ENCODE data around the gene NCOA6. TPM values are rescaled to one million over a fixed set of nuclear protein-coding genes. Genes with fewer than 3 reads are reported as not detected.

The NCOA6 gene
- 6.4 and 8.6 TPM in 2 replicates for total RNA-seq

DNA sequence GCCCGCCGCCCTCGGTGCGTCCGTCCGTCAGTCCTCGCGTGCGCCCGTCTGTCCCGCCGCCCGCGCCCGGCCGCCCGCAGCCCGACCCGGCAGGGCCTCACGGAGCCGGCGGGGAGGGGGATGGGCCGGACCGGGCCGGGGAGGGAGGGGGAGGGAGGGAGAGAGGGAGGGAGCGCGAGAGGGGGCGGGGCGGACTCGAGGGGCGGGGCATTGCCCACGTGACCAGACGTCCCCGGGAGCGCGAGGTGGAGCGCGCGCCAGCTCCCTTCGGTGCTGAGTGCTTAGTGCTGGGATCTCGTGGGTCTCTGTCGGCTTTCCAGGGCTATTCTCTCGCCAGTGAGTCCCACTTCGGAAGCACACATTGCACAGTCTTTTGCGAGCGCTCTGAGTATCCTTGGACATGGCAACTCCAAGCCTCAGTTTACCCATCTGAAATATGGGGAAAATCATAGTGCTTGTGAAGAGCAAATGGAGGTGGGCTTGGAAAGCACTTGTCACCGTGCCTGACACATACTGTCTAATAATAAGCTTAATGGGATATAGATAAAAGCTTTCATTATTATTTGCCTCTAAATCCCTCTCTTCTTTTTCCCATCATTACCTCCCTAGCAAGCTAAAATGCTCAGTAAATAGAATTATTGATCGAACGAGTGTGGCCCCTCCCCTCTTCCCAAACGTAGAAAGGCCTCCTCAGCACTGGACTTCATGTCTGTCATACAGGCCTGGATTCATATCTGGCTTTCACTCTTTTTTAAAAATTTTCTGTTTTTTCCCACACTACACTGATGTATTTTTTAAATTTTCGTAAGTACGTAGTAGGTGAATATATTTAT is at the start of gene NCOA6:
Gene NCOA6 (minus strand): TSS at position 122 of the 833 bp plus-strand sequence. CDS start 43,296 bp downstream, outside the sequence.
- TF ChIP-seq, protein P1, sequence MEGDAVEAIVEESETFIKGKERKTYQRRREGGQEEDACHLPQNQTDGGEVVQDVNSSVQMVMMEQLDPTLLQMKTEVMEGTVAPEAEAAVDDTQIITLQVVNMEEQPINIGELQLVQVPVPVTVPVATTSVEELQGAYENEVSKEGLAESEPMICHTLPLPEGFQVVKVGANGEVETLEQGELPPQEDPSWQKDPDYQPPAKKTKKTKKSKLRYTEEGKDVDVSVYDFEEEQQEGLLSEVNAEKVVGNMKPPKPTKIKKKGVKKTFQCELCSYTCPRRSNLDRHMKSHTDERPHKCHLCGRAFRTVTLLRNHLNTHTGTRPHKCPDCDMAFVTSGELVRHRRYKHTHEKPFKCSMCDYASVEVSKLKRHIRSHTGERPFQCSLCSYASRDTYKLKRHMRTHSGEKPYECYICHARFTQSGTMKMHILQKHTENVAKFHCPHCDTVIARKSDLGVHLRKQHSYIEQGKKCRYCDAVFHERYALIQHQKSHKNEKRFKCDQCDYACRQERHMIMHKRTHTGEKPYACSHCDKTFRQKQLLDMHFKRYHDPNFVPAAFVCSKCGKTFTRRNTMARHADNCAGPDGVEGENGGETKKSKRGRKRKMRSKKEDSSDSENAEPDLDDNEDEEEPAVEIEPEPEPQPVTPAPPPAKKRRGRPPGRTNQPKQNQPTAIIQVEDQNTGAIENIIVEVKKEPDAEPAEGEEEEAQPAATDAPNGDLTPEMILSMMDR (IDR thresholded peaks at IDR 0.05; ENCODE audit: insufficient read depth, low read depth, low read length) = no peak
- DNase-seq (ENCODE audit: low read depth) = peak; percentile 81
- peak within 1 kb of the TSS; percentile 78 for H3K4me3 ChIP-seq (ENCODE audit: low read depth, low read length)

DNA sequence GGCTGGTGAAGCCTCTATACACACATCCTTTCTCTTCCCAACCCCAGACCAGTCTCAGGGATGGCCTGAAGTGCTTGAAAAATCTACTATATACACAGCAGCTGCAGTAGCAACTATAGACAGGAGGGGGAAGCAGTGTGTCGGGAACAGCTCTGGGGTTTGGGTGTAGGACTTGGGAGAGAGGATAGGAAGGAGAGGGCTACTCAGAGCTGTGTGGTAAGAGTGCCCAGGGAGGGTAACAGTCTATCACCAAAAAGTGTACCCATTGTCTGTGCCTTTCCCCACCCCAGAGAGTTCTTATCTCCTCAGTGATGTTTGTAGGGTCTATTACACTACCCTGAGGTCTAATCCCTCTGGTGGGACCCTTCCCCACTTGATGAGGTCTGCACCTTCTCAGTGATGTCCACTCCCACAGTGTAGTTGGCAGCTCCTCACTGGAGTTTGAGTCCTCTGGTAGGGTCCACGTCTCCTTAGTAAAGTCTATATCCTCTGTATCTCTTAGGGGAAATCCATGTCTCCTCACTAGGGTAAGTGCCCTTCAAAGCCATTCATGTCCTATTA is 48.7 kb upstream of the NCOA6 start:
- TF ChIP-seq, protein P1 (IDR thresholded peaks at IDR 0.05; ENCODE audit: insufficient read depth, low read depth, low read length) = peak; percentile 98
- no peak overlapping the region for H3K4me3 ChIP-seq (ENCODE audit: low read depth, low read length)
- DNase-seq (ENCODE audit: low read depth) = peak; percentile 90

DNA sequence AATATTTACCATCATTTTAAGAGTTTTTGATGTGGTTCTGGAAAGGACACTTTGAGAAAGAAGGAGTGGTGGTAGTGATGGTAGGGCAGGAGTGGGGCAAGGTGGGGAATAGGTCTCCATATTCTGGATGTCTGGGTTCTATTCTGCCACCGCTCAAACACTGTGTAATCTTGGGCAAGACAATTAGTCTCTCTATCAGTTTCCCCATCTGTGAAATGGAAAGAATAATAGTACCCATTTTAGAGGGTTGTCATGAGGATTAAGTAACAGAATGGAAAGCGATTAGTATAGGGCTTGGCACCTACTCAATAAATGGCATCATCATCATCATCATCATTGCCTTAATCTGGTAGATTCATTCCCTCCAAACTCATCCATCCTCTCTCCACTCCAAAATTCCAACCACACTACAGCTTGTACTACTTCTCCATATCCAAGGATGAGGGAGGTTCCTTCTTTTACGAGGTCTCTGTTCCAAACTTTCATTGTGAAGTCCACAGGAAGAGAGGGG is 48.2 kb upstream of the NCOA6 start:
- no peak for DNase-seq (ENCODE audit: low read depth)
- TF ChIP-seq, protein P1 (IDR thresholded peaks at IDR 0.05; ENCODE audit: insufficient read depth, low read depth, low read length) = no peak
- H3K4me3 ChIP-seq (ENCODE audit: low read depth, low read length) = no peak overlapping the region

DNA sequence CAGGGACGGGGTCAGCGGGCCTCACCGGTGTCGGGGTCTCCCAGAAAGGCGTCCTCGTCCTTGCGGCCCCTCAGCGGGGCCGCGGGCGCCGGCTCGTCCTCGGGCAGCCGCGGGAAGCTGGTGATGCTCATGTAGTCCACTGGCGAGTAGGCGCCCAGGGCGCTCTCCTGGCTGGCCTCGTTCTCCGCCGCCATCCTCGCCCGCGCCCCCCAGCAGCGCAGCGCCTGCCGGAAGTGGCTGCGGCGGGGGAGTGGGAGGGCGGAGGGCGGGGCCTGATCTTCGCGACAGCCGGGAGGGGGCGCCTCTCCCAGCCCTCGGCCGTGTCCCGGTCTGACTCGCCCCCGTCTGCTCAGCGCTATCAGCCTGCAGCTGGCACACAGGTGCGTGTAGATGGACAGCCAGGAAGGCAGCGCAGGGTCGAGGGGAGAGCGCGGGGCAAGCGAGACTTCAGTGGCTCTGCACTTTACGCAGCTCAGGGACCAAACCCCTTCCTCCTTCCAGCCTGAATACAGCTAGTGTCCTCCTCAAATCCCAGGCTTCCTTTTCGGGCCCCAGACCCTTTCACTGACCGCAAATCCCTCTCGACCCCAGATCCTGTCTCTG is 47.3 kb upstream of the NCOA6 start, which contains the start of gene GGT7:
Gene GGT7 (minus strand): TSS at position 235 of the 603 bp plus-strand sequence. CDS start 41 bp downstream, at position 194.
- TF ChIP-seq, protein P1 (IDR thresholded peaks at IDR 0.05; ENCODE audit: insufficient read depth, low read depth, low read length) = peak; percentile 58
- DNase-seq (ENCODE audit: low read depth) = peak; percentile 68
- peak within 1 kb of the TSS; percentile 76 for H3K4me3 ChIP-seq (ENCODE audit: low read depth, low read length)

DNA sequence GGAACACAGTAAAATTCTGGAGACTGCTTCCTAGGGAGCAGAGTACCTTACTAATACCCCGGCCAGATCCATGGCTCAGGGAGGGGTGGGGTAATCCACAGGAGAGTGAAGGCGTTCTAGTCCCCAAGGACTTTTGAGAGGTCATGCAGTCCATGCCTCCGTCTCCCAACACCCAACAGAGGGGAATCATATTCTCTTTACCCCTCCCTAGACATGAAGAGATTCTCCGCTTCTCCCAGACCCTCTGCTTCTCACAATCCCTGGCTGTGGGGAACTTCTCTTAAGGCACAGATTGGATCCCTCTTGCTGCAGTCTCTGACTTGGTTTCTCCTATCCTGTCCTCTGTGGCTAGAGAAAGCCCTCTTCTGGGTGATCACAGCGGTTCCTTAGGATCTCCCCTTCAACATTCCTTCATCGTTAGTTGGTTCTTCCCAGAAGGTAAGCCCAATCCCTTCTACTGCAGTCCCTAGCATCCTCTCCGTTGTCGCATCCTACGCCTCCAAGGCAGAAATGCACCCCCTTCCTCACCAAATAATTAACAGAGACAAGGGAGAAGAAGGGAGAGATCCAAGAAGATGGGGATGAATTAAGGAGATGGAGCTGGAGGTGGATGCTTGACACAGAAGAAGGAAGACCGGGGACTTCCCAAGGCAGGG is 46.6 kb upstream of the NCOA6 start:
- no peak for DNase-seq (ENCODE audit: low read depth)

More for the DNA sequence above, 46.6 kb upstream of the NCOA6 start:
- H3K4me3 ChIP-seq (ENCODE audit: low read depth, low read length) = peak overlapping the region; percentile 76
- TF ChIP-seq, protein P1 (IDR thresholded peaks at IDR 0.05; ENCODE audit: insufficient read depth, low read depth, low read length) = no peak

All from fibroblast of villous mesenchyme (primary cell).